ENCODE measurements around the gene MUC5AC.

- TF ChIP-seq CTCF (IDR thresholded peaks at IDR 0.05 in 4 of 5, conservative IDR thresholded peaks at IDR 0.05 in 1 of 5) (no peak), POLR2A (IDR thresholded peaks at IDR 0.05) (no peak)
These were observed 24.2 kb downstream of the MUC5AC start for GRCh38 chr11:1181853-1182535.

Data from gastrocnemius medialis (tissue), 4 donors.